Effector memory CD8-positive, alpha-beta T cell (primary cell): ENCODE results near the gene KRT38.

Experiments used
- ATAC-seq: fragments of 150-1000 bp; cut with Tn5 transposase; replicated peaks from 2 replicates; pipeline ENCODE4 v1.10.0; 2021; ENCODE audit warnings: mild to moderate bottlenecking, moderate library complexity
- DNase-seq, 3 experiments: peaks; one replicate each; pipeline ENCODE4 v3.0.0; 2021
- H3K27ac Mint-ChIP-seq, 2 donors: one replicate each; pipeline ENCODE4 v1.8.0; 2022; ENCODE audit warnings: mild to moderate bottlenecking in 2 of 2, mixed read lengths in 2 of 2, moderate library complexity in 2 of 2
- H3K27me3 Mint-ChIP-seq, 2 donors: one replicate each; pipeline ENCODE4 v1.8.0; 2022; ENCODE audit warnings: mixed read lengths in 2 of 2
- H3K36me3 Mint-ChIP-seq: one replicate; pipeline ENCODE4 v1.8.0; 2022; ENCODE audit warnings: mild to moderate bottlenecking, moderate library complexity, mixed read lengths; ENCODE audit not compliant: insufficient read depth
- H3K4me1 Mint-ChIP-seq, 2 donors: one replicate each; pipeline ENCODE4 v1.8.0; 2022; ENCODE audit warnings: low read depth in 2 of 2, mixed read lengths in 2 of 2
- H3K4me3 Mint-ChIP-seq, 2 donors: one replicate each; pipeline ENCODE4 v1.8.0; 2022; ENCODE audit warnings: mild to moderate bottlenecking in 2 of 2, mixed read lengths in 2 of 2, moderate library complexity in 2 of 2
- H3K9me3 Mint-ChIP-seq, 2 donors: one replicate each; pipeline ENCODE4 v1.8.0; 2022; ENCODE audit warnings: mixed read lengths in 2 of 2
- total RNA-seq, 9 experiments: gene quantifications; one replicate each; lab custom pipeline; 2026; lab: John Stamatoyannopoulos, UW

KRT38 gene
- 0 reads per million in 9 experiments for total RNA-seq

- Mint-ChIP-seq H3K36me3 (peaks cover 3% of the 10 kb centered on the region), H3K4me3 (no peak within 1 kb of the TSS), H3K27ac (no peak within 1 kb of the TSS), H3K9me3 (no peaks in the 10 kb centered on the region), H3K4me1 (peaks cover 0 to 2% of the 10 kb centered on the region in 2 donors), H3K27me3 (peaks cover 53 to 75% of the 10 kb centered on the region in 2 donors)
- no peak for DNase-seq
- no peak for ATAC-seq
Observed at GRCh38 chr17:41440531-41441033, at the start of gene KRT38. TSS of gene KRT38 (minus strand) at chr17:41440983. CDS start at chr17:41440921, 62 bp downstream.

- Mint-ChIP-seq H3K4me3 (no peak within 1 kb of the TSS), H3K27me3 (peaks cover 14 to 17% of the 10 kb centered on the region in 2 donors), H3K36me3 (no peaks in the 10 kb centered on the region), H3K9me3 (no peaks in the 10 kb centered on the region), H3K27ac (peak within 1 kb of the TSS in 1 of 2 donors; percentile 59), H3K4me1 (peaks cover 11 to 12% of the 10 kb centered on the region in 2 donors)
- DNase-seq (no peak), ATAC-seq (no peak)
Observed at GRCh38 chr17:41489531-41489930, 48.7 kb upstream of the KRT38 start, which contains the start of gene KRT36. TSS of gene KRT36 (minus strand) at chr17:41489910. CDS start at chr17:41489864, 46 bp downstream.

GRCh38 chr17:41486809-41487530, 46.2 kb upstream of the KRT38 start:
- DNase-seq (peak; percentile 11 to 16 (median 16)), ATAC-seq (no peak)
- Mint-ChIP-seq H3K27me3 (peaks cover 23 to 26% of the 10 kb centered on the region in 2 donors), H3K4me3 (no peak overlapping the region), H3K4me1 (peaks cover 10 to 11% of the 10 kb centered on the region in 2 donors), H3K27ac (no peak overlapping the region), H3K36me3 (no peaks in the 10 kb centered on the region), H3K9me3 (no peaks in the 10 kb centered on the region)

GRCh38 chr17:41486316-41486715, 45.5 kb upstream of the KRT38 start:
- peaks cover 10 to 11% of the 10 kb centered on the region in 2 donors for H3K4me1 Mint-ChIP-seq
- no peak overlapping the region for H3K4me3 Mint-ChIP-seq
- no peaks in the 10 kb centered on the region for H3K9me3 Mint-ChIP-seq
- H3K27me3 Mint-ChIP-seq = peaks cover 23 to 26% of the 10 kb centered on the region in 2 donors
- no peak overlapping the region for H3K27ac Mint-ChIP-seq
- no peaks in the 10 kb centered on the region for H3K36me3 Mint-ChIP-seq
- DNase-seq = no peak
- ATAC-seq = no peak

GRCh38 chr17:41484920-41485904, 44.4 kb upstream of the KRT38 start:
- H3K4me1 Mint-ChIP-seq = peaks cover 5 to 7% of the 10 kb centered on the region in 2 donors
- H3K36me3 Mint-ChIP-seq = no peaks in the 10 kb centered on the region
- no peaks in the 10 kb centered on the region for H3K9me3 Mint-ChIP-seq
- ATAC-seq = no peak
- no peak for DNase-seq
- H3K27ac Mint-ChIP-seq = no peak overlapping the region
- H3K4me3 Mint-ChIP-seq = no peak overlapping the region
- H3K27me3 Mint-ChIP-seq = peaks cover 17 to 26% of the 10 kb centered on the region in 2 donors

GRCh38 chr17:41483991-41484826, 43.4 kb upstream of the KRT38 start:
- DNase-seq = no peak
- Mint-ChIP-seq H3K9me3 (no peaks in the 10 kb centered on the region), H3K36me3 (no peaks in the 10 kb centered on the region), H3K4me3 (no peak overlapping the region), H3K4me1 (peaks cover 3% of the 10 kb centered on the region in 2 donors), H3K27ac (peak overlapping the region in 1 of 2 donors; percentile 47), H3K27me3 (peaks cover 17 to 26% of the 10 kb centered on the region in 2 donors)
- no peak for ATAC-seq

GRCh38 chr17:41483531-41483930, 42.7 kb upstream of the KRT38 start:
- DNase-seq = no peak
- H3K27me3 Mint-ChIP-seq = peaks cover 17 to 26% of the 10 kb centered on the region in 2 donors
- H3K36me3 Mint-ChIP-seq = no peaks in the 10 kb centered on the region
- H3K9me3 Mint-ChIP-seq = no peaks in the 10 kb centered on the region
- no peak overlapping the region for H3K4me3 Mint-ChIP-seq
- peak overlapping the region in 1 of 2 donors; percentile 47 for H3K27ac Mint-ChIP-seq
- H3K4me1 Mint-ChIP-seq = peaks cover 3% of the 10 kb centered on the region in 2 donors
- no peak for ATAC-seq

- peak within 1 kb of the TSS in 1 of 2 donors; percentile 10 for H3K27ac Mint-ChIP-seq
- no peak within 1 kb of the TSS for H3K4me3 Mint-ChIP-seq
- ATAC-seq = no peak
- H3K36me3 Mint-ChIP-seq = no peaks in the 10 kb centered on the region
- H3K9me3 Mint-ChIP-seq = no peaks in the 10 kb centered on the region
- H3K27me3 Mint-ChIP-seq = peaks cover 12 to 17% of the 10 kb centered on the region in 2 donors
- DNase-seq = no peak
- no peaks in the 10 kb centered on the region for H3K4me1 Mint-ChIP-seq
Observed at GRCh38 chr17:41481036-41481435, 40.3 kb upstream of the KRT38 start, which contains the start of gene KRT35. TSS of gene KRT35 (minus strand) at chr17:41481151. CDS start at chr17:41481097, 54 bp downstream.

- Mint-ChIP-seq H3K9me3 (no peaks in the 10 kb centered on the region), H3K27ac (no peak overlapping the region), H3K4me1 (no peaks in the 10 kb centered on the region), H3K27me3 (peaks cover 12% of the 10 kb centered on the region in 2 donors), H3K36me3 (no peaks in the 10 kb centered on the region), H3K4me3 (no peak overlapping the region)
- ATAC-seq (no peak), DNase-seq (no peak)
Observed at GRCh38 chr17:41480581-41480980, 39.8 kb upstream of the KRT38 start.

- H3K9me3 Mint-ChIP-seq = no peaks in the 10 kb centered on the region
- ATAC-seq (no peak), DNase-seq (no peak)
- peak overlapping the region in 1 of 2 donors; percentile 10 for H3K27ac Mint-ChIP-seq
- H3K36me3 Mint-ChIP-seq = no peaks in the 10 kb centered on the region
- H3K4me3 Mint-ChIP-seq = no peak overlapping the region
- H3K4me1 Mint-ChIP-seq = no peaks in the 10 kb centered on the region
- peaks cover 11 to 12% of the 10 kb centered on the region in 2 donors for H3K27me3 Mint-ChIP-seq
Observed at GRCh38 chr17:41480136-41480535, 39.4 kb upstream of the KRT38 start.

GRCh38 chr17:41478237-41478636, 37.5 kb upstream of the KRT38 start:
- Mint-ChIP-seq H3K36me3 (no peaks in the 10 kb centered on the region), H3K27me3 (peaks cover under 1% of the 10 kb centered on the region in 2 donors), H3K4me3 (no peak overlapping the region), H3K27ac (no peak overlapping the region), H3K4me1 (no peaks in the 10 kb centered on the region), H3K9me3 (no peaks in the 10 kb centered on the region)
- ATAC-seq (no peak), DNase-seq (no peak)
